Activated CD8-positive, alpha-beta memory T cell treated with anti-CD3 and anti-CD28 coated beads, Interleukin-2, amount 50 U/mL, for 24 hours (primary cell): Measurements from ENCODE around the gene RBFA.
"Not testable (repeated sequence)": the region's sequence is repeated elsewhere in the genome, so short reads cannot be mapped to it uniquely, and the experiment has no call there.

ENCODE experiments used
- DNase-seq: peaks from one replicate; pipeline ENCODE4 v3.0.0-alpha.2; 2020; ENCODE audit errors: extremely low read depth

The RBFA gene, protein sequence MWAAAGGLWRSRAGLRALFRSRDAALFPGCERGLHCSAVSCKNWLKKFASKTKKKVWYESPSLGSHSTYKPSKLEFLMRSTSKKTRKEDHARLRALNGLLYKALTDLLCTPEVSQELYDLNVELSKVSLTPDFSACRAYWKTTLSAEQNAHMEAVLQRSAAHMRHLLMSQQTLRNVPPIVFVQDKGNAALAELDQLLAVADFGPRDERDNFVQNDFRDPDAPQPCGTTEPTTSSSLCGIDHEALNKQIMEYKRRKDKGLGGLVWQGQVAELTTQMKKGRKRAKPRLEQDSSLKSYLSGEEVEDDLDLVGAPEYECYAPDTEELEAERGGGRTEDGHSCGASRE

DNA sequence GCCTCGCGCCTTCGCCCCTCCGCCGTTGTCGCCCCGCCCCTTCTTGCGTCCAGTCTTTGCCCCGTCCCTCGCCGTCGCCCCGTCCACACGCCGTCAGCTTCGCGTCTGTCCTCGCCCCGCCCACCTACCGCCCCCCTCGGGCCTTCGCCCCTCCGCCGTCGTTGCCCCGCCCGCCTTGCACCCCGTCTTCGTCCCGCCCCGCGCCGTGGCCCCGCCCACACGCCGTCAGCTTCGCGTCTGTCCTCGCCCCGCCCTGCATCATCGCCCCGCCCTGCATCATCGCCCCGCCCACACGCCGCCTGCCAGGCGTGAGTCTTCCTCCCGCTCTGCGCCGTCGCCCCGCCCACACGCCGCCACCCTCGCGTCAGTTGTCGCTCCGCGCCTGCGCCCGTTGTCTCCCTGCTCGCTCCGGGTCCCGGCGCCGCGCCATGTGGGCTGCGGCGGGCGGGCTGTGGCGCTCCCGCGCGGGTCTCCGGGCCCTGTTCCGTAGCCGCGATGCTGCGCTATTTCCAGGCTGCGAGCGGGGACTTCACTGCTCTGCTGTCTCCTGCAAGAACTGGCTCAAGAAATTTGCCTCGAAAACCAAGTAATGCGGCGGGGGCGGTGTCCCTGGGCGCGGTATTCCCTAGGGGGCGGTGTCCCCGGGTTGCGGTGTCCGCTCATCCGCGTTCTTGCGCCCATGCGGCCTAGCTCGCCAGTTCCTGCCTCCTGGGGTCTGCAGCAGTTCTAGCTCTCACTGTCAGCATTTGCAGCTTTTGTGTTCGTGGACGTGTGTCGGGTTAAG lies at the start of gene RBFA:
RBFA (plus strand) TSS at position 367 of the 784 bp plus-strand sequence; CDS start at position 429, 62 bp downstream.
- DNase-seq = peak; percentile 99

DNA sequence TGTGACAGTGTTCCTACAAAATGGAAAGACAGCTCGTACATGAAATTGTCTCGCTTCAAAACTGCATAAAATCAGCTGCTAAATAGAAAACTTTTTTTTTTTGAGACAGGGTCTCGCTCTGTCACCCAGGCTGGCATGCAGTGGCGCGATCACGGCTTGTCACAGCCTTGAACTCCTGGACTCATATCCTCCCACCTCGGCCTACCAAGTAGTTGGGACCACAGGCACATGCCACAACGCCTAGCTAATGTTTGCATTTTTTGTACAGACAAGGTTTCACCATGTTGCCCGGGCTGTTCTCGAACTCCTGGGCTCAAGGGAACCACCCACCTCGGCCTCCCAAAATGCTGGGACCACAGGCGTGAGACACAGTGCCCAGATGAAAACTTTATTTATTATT lies 49.1 kb upstream of the RBFA start:
- no peak for DNase-seq

DNA sequence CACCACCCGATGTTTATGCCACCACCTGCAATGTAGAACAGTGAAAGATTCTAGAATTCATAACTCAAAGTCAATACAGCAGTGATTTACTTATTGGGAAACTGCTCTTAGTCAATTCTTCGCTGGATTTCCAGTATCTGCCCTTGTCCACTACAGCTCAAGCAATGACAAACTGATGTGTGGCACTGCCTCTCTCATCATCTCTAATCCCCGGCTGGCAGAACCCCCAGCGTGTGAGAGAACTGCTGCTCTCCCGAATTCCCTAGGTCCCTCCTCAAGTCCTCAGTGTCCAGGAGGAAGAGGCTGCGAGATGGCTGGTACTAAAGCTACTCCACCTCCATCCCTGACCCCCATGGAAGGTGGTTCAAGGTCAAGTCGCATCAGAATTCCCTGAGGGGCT lies 47.5 kb upstream of the RBFA start:
- DNase-seq = no peak

DNA sequence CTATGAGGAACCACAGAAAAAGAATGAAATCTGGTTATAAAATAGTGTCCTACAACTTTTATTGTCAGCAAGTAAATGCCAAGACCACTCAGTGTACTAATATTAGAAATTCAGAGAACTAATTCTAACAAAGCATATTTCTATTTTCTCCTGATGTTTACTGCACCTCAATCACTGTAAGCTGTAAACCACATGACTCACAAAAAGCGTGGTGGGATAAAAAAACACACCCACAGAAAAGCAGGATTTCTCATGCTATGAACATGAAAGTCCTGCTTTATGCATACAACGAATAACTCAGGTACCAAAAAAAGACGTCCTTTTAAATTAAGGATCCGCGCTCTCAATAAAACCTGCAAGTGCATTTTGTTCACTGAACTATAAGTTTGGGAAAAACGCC lies 46.7 kb upstream of the RBFA start:
- no peak for DNase-seq

DNA sequence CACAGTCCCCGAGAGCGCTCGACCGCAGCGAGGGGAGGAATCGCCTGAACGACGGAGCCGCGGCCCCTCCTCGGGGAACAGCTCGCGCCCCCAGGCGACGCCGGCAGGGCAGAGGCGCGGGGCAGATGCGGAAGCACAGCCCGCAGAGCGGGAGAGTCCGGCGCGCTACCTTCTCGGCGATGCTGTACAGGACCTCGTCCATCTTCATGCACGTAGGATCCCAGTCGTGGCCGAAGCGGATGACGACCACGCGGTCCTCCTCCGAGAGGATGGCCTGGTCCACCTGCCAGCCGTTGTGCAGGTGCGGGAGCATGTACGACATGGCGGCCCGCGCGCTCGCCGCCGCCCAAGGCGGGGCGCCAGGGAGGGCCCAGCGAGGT lies 46.2 kb upstream of the RBFA start:
- DNase-seq = no peak

DNA sequence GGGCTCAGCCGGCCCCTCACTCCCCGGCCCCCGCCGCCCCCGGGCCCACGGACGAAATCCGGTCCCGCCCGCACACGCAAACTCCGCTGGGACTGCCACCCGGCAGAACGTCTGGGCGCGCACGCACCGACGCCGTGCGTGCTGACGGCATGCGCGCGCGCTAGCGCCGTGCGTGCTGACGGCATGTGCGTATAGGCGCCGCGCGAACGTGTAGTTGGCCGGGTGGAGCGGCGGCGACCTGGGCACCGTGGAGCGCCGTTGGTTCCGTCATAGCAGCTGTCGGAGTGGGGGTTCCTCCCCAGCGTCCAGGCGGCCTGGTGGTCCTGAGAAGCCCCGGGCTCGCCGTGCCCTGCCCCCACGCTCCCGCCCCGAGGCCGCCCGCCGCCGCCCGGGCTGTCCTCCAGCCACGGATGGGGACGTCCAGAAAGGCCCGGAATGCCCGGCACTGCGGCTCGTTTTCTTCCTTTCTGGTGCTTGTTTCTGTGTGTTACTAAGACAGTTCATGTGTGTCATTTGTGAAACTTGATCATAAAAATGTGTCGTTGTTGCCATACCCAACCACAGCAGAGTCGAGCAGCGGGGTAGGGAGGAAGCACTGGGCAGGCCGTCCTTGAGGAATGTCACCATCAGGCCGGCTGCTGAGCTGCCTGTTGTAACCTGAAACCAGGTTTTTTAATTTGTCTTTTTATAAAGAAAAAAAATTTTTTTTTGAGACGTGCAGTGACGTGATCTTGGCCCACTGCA lies 45.6 kb upstream of the RBFA start, which contains the start of gene TXNL4A:
TXNL4A (minus strand) TSS at position 113 of the 744 bp plus-strand sequence. CDS start 171 bp downstream, outside the sequence.
- peak; percentile 44 for DNase-seq

DNA sequence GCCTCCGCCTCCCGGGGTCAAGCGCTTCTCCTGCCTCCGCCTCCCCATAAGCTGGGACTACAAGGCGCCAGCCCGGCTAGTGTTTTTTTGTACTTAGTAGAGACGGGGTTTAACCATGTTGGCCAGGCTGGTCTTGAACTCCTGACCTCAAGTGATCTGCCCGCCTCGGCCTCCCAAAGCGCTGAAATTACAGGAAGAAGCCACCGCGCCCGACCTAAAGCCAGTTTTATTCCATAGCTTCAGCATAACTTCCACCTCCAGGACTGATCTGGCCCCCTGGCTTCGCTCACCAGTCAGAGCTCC lies 45.1 kb upstream of the RBFA start:
- DNase-seq = no peak

DNA sequence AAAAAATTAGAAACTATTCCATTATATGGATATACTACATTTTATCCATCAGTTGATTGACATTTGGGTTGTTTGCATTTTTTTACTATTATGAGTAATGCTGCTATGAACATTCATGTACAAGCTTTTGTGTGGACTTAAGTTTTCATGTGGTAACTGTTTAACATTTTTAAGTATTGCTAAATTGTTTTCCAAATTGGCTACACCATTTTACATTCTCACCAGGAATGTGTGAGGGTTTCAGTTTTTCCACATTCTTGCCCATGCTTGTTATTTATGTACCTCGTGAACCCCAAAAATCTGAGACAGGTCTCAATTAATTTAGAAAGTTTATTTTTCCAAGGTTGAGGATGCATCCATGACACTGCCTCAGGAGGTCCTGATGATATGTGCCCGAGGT lies 42.7 kb upstream of the RBFA start:
- DNase-seq = no peak

DNA sequence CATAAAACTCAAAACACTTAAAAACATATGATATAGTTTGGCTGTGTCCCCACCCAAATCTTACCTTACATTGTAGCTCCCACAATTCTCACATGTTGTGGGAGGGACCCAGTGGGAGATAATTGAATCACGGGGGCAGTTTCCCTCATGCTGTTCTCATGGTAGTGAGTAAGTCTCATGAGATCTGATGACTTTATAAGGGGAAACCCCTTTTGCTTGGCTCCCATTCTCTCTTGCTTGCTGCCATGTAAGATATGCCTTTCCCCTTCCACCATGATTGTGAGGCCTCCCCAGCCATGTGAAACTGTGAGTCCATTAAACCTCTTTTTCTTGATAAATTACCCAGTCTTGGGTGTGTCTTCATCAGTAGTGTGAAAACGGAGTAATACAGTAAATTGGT lies 34.5 kb upstream of the RBFA start:
- DNase-seq = not testable (repeated sequence)

DNA sequence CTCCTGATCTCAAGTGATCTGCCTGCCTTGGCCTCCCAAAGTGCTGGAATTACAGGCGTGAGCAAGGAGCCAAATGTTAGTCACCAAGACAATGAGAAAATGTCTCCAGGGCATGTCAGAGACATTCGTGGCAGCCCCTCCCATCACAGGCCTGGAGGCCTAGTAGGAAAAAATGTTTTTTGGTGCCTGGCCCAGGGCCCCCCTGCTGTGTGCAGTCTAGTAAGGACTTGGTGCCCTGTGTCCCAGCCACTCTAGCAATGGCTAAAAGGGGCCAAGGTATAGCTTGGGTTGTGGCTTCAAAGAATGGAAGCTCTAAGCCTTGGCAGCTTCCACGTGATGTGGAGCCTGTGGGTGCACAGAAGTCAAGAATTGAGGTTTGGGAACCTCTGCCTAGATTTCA lies 33.4 kb upstream of the RBFA start:
- no peak for DNase-seq

DNA sequence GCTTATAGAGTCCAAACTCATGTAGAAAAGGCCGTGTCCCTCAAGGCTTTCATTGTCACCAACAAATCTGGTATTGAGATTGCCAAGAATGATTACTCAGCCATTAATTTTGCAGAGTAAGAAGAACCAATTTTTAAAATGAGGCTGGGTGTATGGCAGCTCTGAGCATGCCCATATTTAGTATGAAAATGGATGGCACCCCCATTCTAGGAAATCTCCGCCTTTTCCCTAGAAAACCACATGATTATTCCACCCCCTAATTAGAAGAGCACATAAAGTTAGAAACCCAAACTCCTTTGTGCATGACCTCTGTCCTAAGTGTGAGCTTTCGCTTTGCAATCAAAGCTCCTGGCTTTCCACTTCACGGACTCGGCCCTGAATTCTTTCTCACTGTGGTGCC lies 31.8 kb upstream of the RBFA start:
- DNase-seq = no peak

DNA sequence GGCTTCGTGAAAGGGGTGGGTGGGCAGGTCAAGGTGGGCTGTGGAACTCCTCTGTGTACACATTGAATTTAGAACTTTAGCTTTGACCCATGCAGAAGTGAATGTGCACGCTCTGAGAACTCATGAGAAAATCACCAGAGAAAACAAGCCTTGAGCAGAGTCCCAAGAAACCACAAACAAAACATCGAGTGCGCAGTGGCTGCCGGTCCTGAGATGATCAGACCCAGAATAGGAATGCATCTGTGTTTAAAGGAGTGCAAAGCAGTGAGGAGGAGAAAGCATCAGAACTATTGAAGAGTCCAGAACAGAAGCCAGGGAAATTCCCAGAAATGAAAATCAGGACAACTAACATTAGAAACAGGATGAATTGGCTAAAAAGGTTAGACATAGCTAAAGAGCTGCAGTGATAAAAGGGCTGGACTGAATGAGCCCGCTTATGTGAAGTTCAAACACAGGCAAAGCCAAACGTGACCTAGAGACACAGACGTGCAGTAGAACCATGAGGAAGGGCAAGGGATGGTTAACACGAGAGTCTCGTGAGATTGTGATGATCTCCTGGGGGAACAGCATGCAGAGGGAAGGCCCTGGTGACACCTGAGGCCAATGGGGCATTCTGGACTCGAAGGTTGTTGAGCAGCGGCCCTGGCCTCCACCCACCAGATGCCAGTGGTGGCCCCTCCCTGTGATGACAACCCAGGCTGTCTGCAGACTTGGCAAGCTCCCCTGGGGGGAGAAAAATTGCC lies 29.5 kb upstream of the RBFA start:
- DNase-seq = no peak

DNA sequence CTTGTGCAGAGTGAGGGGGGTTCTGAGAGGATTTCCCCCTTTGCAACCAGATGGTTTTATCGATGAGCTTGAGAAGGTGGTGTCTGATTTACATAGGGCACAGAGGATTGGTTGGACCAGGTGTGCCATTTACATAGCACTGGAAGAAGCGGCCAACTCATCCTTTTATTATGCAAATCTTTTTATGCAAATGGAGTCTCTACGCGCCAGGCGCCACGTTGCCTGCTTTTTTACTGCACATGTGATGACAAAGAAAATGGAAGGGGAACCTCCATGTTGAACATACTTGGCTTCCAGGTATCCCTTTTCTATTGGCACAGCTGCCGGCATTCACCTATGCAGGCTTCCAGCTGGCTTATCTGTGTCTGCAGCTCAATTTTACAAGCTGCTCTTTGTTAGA lies 27.5 kb upstream of the RBFA start:
- DNase-seq = no peak

DNA sequence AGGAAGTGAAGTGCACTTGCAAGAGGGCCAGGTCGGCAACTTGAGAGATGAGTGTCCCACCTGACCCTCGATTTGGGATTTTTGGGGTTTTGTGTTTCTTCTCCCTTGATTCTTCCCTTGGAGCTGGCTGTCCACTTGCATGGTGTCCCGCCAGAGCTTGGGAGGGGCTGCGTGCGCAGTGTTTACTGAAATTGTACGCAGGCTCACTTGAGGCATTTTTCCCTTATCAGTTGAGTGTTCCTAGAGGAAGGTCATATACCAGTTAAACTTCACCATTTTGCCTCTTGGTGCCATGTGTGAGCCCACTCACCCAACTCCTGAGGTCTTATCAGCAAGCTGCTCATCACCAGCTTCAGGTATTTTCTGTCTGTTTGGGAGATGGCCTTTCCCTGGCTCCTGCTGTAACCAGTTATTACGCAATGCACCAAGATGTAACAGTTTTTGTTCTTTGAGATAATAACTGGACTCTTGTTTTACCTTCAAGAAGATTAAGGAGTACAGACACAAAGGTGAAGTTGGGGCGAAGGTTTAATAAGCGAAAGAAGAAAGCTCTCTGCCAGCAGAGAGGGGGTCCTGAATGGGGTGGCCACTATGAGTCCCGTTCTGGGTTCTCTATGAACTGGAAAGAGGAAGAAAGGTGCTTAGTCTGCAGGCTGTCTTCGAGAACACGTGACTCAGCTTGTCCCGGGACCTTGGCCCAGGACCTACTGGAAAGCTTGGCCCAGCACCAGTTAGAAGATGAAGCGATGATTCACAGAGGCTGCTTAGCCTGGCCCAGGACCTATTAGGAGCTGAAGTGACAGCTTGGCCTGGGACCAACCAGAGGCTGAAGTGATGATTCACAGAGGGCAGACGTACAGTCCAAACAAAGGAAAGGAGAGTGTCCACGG lies 24.3 kb upstream of the RBFA start:
- no peak for DNase-seq

DNA sequence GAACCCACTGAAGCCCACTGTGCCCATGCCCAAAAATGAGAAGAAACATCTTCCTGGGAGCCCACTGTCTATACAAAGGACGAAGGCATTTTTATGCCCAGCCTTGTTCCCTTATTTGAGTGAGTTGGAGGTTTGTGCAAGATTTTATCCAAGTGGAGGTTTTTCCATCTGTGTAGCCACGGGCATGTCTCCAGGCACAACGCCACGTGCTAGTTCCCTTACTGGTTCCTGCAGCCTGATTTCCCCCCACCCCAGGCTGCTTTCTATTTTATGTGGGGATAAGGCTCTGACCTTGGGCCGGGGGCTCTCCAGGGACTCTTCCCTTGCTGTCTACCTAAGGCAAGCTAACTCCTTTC lies 23.7 kb upstream of the RBFA start:
- DNase-seq = no peak

DNA sequence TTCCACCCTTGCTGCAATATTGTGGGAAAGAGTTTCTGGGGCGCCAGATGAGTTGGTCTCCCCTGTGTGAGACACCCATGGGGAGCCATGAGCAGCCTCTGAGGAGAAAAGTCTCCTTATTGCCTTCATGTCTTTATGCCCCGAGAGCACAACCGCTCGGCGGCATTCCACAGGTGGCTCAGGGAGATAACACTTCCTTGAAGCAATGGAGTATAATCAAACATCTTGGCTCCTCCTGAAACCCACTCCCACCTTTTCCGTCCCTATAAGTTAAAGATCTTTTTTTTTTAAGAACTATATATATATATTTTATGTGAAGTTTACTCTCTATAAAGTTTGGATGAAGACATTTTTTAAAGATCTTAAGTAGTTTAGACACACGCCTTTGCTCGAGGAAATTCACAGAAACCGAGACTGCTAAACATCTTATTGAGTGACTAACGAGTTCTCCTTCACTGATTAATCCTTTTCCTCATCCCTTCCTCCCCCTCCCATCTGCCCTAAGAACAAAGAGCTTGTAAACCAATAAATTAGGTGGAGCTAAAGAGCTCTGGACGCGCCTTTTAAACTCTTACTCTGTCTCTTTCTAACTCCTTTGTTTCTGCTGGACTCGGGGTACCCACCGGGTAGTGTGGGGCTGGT lies 22.6 kb upstream of the RBFA start:
- DNase-seq = not testable (repeated sequence)

DNA sequence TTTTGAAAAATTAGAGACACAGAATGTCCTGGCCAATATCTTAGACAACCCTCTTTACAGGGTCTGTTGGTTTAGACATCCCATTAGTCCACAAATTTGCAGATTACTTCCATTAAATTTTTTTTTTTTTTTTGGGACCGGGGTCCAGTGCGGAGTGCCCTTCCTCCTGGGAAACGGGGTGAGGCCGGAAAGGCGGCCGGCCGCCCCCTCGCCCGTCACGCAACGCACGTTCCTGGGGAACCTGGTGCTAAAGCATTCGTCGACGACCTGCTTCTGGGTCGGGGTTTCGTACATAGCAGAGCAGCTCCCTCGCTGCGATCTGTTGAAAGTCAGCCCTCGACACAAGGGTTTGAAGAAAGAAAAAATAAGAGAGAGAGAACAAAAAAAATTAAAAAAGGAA lies 21.5 kb upstream of the RBFA start:
- no peak for DNase-seq

DNA sequence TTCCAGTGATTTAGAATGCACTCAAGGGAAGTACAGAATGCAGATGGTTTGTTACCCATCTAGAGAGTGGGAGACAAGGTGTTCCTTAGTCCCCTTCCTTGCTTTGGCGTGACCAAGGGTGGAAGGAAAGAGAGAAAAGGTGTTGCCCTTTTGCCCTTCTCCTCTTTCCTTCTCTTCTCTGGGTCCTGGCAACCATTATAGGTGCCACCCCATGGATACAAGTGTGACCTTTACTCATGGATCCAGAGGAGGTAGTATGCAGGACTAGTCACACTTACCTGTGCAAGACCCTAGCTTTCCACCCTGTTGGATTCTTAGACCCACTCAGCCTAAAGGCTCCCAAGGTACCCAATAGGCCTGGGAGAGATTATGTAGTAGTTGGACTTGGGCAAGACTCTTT lies 11.6 kb upstream of the RBFA start:
- DNase-seq = no peak

DNA sequence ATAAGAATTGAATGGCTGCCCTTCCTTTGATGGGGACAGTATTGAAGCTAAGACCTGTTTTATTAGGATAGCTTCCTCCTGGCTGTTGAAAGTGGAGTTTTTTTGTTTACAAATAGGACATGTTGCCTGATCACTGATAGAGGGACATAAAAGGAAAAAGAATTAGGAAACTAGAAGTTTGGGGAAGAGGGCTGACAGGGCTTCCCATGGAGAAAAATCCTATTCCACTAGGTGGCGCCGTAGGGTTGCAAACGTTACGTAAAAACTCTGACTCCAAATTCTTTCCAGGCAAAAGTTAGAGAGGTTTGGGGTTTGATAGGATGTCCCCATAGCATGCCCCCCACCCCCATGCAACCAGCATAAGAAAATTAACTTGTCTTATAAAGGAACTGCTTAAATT lies 11.1 kb upstream of the RBFA start:
- DNase-seq = no peak

DNA sequence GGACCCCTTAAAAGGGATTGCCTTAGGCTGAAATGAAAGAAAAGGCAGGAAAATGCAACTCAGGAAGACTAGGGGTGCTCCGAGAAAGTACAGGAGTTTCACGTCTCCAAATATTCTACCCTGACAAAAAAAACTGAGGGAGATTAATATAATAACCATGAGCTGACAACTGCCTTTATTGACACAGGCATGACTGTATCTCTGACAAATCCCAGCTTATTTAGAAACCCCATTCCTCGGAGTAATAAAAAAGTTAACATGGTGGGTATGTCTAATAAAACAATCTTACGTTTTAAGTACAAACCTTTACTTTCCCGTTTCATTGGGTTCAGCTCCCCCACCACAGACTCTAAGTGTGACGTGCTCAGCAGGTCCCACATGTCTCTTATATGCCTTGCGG lies 7.9 kb upstream of the RBFA start:
- no peak for DNase-seq

DNA sequence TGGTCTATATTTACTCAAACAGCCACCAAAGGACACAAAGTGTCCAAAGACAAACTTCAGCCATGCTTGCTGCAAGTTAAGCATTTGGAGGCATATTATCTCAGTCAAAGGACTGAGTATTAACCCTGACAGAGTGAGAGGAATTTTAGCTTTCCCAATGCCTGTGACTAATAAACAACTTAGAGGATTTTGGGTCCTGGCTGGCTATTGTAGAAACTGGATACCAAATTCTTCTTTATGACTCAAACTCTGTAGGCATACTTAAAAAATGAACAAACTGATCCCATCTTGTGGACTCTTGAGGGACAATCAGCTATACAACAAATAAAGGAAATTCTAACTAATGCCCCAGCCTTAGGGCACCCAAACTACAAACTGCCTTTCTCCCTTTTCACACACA lies 6.5 kb upstream of the RBFA start:
- not testable (repeated sequence) for DNase-seq
